ENCODE results near the gene BCOR.

DNA sequence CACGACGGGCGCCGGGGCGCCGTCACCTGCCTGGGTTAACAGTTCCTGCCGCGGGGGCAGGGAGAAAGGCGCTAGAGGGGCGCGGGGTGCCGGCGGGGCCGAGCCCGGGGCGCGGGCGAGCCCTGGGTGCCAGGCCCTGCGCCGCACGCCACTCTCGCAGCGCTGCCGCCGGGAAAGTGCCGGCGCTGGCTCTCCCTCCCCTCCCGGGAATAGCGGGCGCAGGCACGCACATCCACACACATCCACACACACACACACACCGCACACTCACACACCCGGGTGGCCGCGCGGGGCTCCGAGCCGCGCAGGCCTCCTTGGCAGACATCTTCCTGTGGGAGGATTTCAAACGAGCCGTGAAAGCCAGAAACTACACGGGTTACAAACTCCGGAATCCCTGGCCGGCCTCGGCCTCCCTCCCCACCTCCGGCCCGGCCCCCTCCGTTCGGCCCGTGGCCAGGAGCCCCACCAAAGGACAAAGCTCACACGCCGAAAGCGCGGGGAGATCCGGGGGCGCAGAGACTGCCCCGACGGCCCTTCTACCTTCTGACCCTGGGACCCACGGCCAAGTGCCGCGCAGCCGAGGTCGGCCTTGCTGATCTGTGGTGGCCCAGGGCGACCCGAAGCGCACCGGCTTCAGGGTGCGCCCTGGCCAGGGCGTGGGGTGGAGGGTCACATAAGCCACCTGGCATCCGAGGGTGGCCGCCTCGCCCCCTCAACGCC, 92.3 kb downstream of the BCOR start:
- TF ChIP-seq POLR2A (IDR thresholded peaks at IDR 0.05; ENCODE audit: low read depth, low read length) (no peak), TAF1 (IDR thresholded peaks at IDR 0.05; ENCODE audit: borderline replicate concordance, low read depth, low read length) (no peak), POLR2AphosphoS5 (IDR thresholded peaks at IDR 0.05; ENCODE audit: low read depth, low read length) (no peak)
